Cortex of kidney (tissue), 1 donor: Measurements from ENCODE around the gene ACER3.

Experiments
- DNase-seq: peaks from one replicate; lab custom pipeline; 2025; lab: John Stamatoyannopoulos, UW

ACER3 gene

GRCh38 chr11:77074205-77074604, 213.5 kb downstream of the ACER3 start:
- no peak for DNase-seq

GRCh38 chr11:77074626-77075221, 214.0 kb downstream of the ACER3 start:
- DNase-seq: no peak

- no peak for DNase-seq
These were observed 214.7 kb downstream of the ACER3 start for GRCh38 chr11:77075425-77075905.
